Astrocyte of the cerebellum (primary cell): ENCODE results near the gene MYBPHL.

Experiments used
- DNase-seq: peaks from one replicate; pipeline ENCODE4 v3.0.0-alpha.2; 2011; ENCODE audit warnings: low read depth
- H3K4me3 ChIP-seq: 2 replicates; pipeline ENCODE4 v1.5.1; 2011; ENCODE audit warnings: mild to moderate bottlenecking, low read depth, low read length, moderate library complexity
- CTCF ChIP-seq: IDR thresholded peaks from 2 replicates; pipeline ENCODE4 v1.5.1; 2012; ENCODE audit warnings: low read length, low read depth, moderate library complexity, mild to moderate bottlenecking; ENCODE audit errors: missing control alignments
- in situ Hi-C: cut with HindIII; loops from 2 replicates; pipeline ENCODE4 v1.10.0; 2017; ENCODE audit warnings: low sequenced_read_pairs

Gene MYBPHL

DNA sequence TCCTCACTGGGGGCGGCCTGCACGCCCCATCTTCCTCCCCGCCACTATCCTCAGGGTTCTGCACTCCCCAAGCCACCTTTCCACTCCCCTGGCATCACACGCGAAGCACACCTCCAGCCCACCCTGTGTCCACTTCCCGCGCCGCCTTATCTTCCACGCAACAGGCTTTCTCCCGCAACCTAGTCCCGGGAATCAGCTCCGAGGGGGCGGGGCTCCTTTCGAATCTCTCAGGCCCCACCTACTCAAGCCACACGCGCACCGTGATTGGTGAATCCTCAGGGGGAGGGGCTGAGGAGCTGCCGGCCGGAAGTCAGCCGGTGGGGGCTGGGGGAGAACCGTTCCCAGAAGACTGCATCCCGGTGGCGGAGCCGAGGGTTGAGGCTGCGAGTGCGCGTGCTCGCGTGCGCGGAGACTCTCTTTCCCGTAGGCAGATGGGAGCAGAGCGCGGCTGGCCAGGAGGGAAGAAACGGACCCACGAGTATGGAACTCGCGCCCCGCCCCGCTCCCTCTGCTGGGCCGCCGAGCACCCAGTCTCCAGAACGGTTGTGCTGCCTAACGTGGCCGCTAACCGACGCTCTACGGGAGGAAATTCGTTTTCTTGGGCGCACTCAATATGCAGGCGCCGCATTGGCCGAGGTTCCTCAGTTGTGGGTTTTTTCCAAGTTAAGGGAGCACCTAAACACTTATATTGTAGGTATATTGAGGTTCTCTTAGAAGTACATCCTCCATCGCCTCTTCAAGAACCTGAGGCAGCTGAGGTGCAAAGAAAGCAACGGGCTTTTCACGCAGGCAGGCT lies 23.7 kb downstream of the MYBPHL start, which contains the start of gene PSRC1:
Gene PSRC1 (minus strand): TSS at position 194 of the 796 bp plus-strand sequence.
- DNase-seq: peak; percentile 89
- H3K4me3 ChIP-seq: peak within 1 kb of the TSS; percentile 81
- TF ChIP-seq CTCF: peak; percentile 37
- in situ Hi-C loops: no loop called here

- in situ Hi-C loops: no loop called here
- peak overlapping the region; percentile 81 for H3K4me3 ChIP-seq
- TF ChIP-seq CTCF: no peak
- no peak for DNase-seq
These were observed 24.3 kb downstream of the MYBPHL start for GRCh38 chr1:109282497-109282951.

DNA sequence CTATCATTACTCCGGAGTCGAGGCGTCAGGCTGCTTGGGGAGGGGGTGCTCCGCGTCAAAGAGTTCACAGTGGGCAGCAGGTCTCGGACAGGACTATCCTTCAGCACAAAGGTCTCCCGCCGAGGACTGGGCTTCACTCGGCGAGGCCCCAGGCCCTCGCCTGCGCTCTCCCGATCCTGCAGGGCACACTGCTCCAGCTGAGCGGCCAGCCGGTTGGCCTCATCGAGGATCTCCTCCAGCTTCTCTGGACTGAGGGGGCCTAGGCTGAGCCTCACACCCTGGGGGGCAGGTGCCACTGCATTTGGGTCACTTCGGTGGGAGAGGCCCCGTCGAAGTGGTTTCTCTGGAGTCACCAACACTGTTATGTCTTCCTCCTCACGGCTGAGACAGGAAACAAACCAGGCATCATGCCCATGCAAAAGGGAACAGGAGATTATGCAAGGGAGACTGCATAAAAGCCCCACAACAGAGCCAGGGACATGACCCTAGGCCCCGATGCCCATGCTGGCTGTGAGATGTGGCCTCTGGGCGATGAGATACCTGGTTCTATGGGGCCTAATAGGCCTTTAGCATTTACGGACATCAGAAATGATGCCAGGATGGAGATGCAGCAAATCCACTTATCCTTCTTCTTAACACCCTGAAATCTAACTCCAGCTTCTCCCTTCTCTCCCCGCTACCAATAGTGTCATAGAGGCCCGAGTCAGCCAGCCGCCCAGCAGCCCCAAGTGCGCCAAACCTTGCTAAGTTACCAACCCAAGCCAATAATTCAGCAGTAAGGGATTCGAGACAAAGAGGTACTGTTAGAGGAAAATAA lies 24.9 kb downstream of the MYBPHL start:
- DNase-seq: no peak
- TF ChIP-seq CTCF: no peak
- in situ Hi-C loops: no loop called here
- peak overlapping the region; percentile 81 for H3K4me3 ChIP-seq

DNA sequence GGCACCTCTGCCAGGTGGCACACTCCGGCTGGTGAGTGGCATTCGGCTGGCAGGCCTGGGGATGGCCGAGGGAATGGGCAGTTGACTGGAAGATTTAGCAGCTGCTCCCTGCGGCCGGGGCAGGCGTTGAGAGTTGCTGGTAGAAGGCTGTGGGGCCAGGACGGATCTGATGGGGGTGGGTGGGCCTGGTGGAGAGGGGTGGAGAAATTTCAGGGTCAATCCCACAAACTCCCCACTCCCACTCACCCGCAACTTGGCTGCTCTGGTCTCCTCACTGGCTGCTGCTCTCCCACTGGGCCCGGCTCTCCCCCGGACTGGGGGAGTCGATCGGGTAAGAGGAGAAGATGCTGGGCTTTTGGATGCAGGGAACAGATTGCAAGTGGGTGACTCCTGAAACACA lies 25.9 kb downstream of the MYBPHL start:
- peak overlapping the region; percentile 81 for H3K4me3 ChIP-seq
- in situ Hi-C loops: no loop called here

GRCh38 chr1:109279615-109280278 lies 27.1 kb downstream of the MYBPHL start:
- DNase-seq: no peak
- in situ Hi-C loops: loop anchor here (10.0 kb wide), 1 partner anchor 125 kb away; no protein-coding TSS in a partner anchor
- H3K4me3 ChIP-seq: no peak overlapping the region
- no peak for TF ChIP-seq CTCF

More for the DNA sequence above, 25.9 kb downstream of the MYBPHL start:
- DNase-seq: no peak
- TF ChIP-seq CTCF: no peak
